NCI-H2196 (cell line): ENCODE data around the gene MED13L.
"Not testable (repeated sequence)": the region's sequence is repeated elsewhere in the genome, so short reads cannot be mapped to it uniquely, and the experiment has no call there.

Experiments used
- DNase-seq: peaks from one replicate; lab custom pipeline; 2025; ENCODE audit not compliant: unreplicated experiment; lab: John Stamatoyannopoulos, UW

Gene MED13L

GRCh38 chr12:115983226-115983798, 294.2 kb downstream of the MED13L start:
- DNase-seq: no peak

GRCh38 chr12:115980339-115980738, 297.2 kb downstream of the MED13L start:
- no peak for DNase-seq

- DNase-seq: no peak
Observed at GRCh38 chr12:115979851-115980250, 297.6 kb downstream of the MED13L start.

GRCh38 chr12:115979351-115979750, 298.1 kb downstream of the MED13L start:
- DNase-seq: no peak

GRCh38 chr12:115976829-115977228, 300.7 kb downstream of the MED13L start:
- not testable (repeated sequence) for DNase-seq

- DNase-seq: no peak
Observed at GRCh38 chr12:115975411-115975810, 302.1 kb downstream of the MED13L start.

- DNase-seq: no peak
Observed at GRCh38 chr12:115973968-115974724, 303.3 kb downstream of the MED13L start.

- DNase-seq: no peak
Observed at GRCh38 chr12:115973066-115973465, 304.4 kb downstream of the MED13L start.

GRCh38 chr12:115972241-115972640, 305.3 kb downstream of the MED13L start:
- DNase-seq: no peak

GRCh38 chr12:115968211-115968610, 309.3 kb downstream of the MED13L start:
- no peak for DNase-seq

- DNase-seq: no peak
Observed at GRCh38 chr12:115966376-115966775, 311.1 kb downstream of the MED13L start.

GRCh38 chr12:115964626-115965025, 312.9 kb downstream of the MED13L start:
- no peak for DNase-seq

- DNase-seq: no peak
Observed at GRCh38 chr12:115964214-115964613, 313.3 kb downstream of the MED13L start.

GRCh38 chr12:115962216-115962615, 315.3 kb downstream of the MED13L start:
- DNase-seq: no peak

GRCh38 chr12:115960868-115961802, 316.4 kb downstream of the MED13L start:
- DNase-seq: no peak

- no peak for DNase-seq
Observed at GRCh38 chr12:115957686-115958290, 319.7 kb downstream of the MED13L start.

GRCh38 chr12:115956659-115957058, 320.8 kb downstream of the MED13L start:
- DNase-seq: no peak

- no peak for DNase-seq
Observed at GRCh38 chr12:115956236-115956635, 321.3 kb downstream of the MED13L start.

GRCh38 chr12:115953450-115953849, 324.0 kb downstream of the MED13L start:
- no peak for DNase-seq

- DNase-seq: no peak
Observed at GRCh38 chr12:115953031-115953430, 324.5 kb downstream of the MED13L start.

- DNase-seq: no peak
Observed at GRCh38 chr12:115950959-115951358, 326.5 kb downstream of the MED13L start.
